SK-N-SH (cell line): ENCODE measurements around the gene ANKS1B. TPM values are rescaled to one million over a fixed set of nuclear protein-coding genes. Genes with fewer than 3 reads are reported as not detected.

Source experiments
- CTCF ChIA-PET: fragments of 300-600, 350-600 bp; formaldehyde crosslinking; extraction: SDS; loops from one replicate; lab custom pipeline; 2021; lab: Yijun Ruan, JAX
- POLR2A ChIA-PET: fragments of 350-600 bp; sonication (Branson Sonifier 250); formaldehyde crosslinking; extraction: SDS; loops from one replicate; lab custom pipeline; 2020; ENCODE audit warnings: antibody characterized with exemption, inconsistent platforms; lab: Yijun Ruan, JAX
- DNase-seq: peaks from one replicate; pipeline ENCODE4 v3.0.0; 2012
- H2AFZ ChIP-seq: fragments of 200-600 bp; sonication (generic); 2 replicates; pipeline ENCODE4 v1.8.1; 2016; ENCODE audit warnings: antibody characterized with exemption, mild to moderate bottlenecking, low read depth
- H3F3A ChIP-seq: fragments of 200-600 bp; sonication (generic); replicated peaks from 2 replicates; pipeline ENCODE3; 2016; ENCODE audit warnings: antibody characterized with exemption, mild to moderate bottlenecking; ENCODE audit not compliant: insufficient read depth
- H3K27ac ChIP-seq, 2 experiments: fragments of 200-500 bp in 1 of 2; fragments of 200-600 bp in 1 of 2; sonication (Bioruptor generic) in 1 of 2; sonication (generic), shearing (Covaris generic) in 1 of 2; 2 replicates each; pipeline versions ENCODE4 v1.5.1 to v1.6.1; 2014 to 2016; ENCODE audit warnings: low read depth in 2 of 2, inconsistent platforms in 1 of 2, low read length in 1 of 2, mild to moderate bottlenecking in 1 of 2, mixed read lengths in 1 of 2
- H3K27me3 ChIP-seq: fragments of 200-600 bp; sonication (generic), shearing (Covaris generic); 2 replicates; pipeline ENCODE4 v1.6.1; 2016; ENCODE audit warnings: mixed run types; ENCODE audit not compliant: insufficient read depth
- H3K36me3 ChIP-seq, 2 experiments: fragments of 200-500 bp in 1 of 2; fragments of 200-600 bp in 1 of 2; sonication (Bioruptor generic) in 1 of 2; sonication (generic) in 1 of 2; replicated peaks in 1 of 2; 2 replicates each; pipeline versions ENCODE3 to v1.5.1; 2014 to 2016; ENCODE audit warnings: low read length in 1 of 2, mild to moderate bottlenecking in 1 of 2; ENCODE audit not compliant: insufficient read depth in 2 of 2, control insufficient read depth in 1 of 2
- H3K4me1 ChIP-seq, 2 experiments: fragments of 200-500 bp in 1 of 2; fragments of 200-600 bp in 1 of 2; sonication (Bioruptor generic) in 1 of 2; sonication (generic), shearing (Covaris generic) in 1 of 2; 2 replicates each; pipeline versions ENCODE4 v1.5.1 to v1.6.1; 2014 to 2016; ENCODE audit warnings: low read depth in 1 of 2, low read length in 1 of 2, mixed run types in 1 of 2; ENCODE audit not compliant: insufficient read depth in 2 of 2, control insufficient read depth in 1 of 2
- H3K4me2 ChIP-seq: fragments of 200-600 bp; sonication (generic), shearing (Covaris generic); 2 replicates; pipeline ENCODE4 v1.6.1; 2017; ENCODE audit warnings: mixed run types
- H3K4me3 ChIP-seq, 2 experiments: fragments of 200-500 bp in 1 of 2; fragments of 200-600 bp in 1 of 2; sonication (Bioruptor generic) in 1 of 2; sonication (generic), shearing (Covaris generic) in 1 of 2; 2 replicates each; pipeline versions ENCODE4 v1.5.1 to v1.8.1; 2014 to 2016; ENCODE audit warnings: low read depth in 2 of 2, inconsistent platforms in 1 of 2, low read length in 1 of 2, mild to moderate bottlenecking in 1 of 2, mixed read lengths in 1 of 2, moderate library complexity in 1 of 2
- H3K79me2 ChIP-seq: fragments of 200-600 bp; sonication (generic); 2 replicates; pipeline ENCODE4 v1.8.1; 2017; ENCODE audit warnings: mild to moderate bottlenecking; ENCODE audit not compliant: insufficient read depth
- H3K9ac ChIP-seq: fragments of 200-600 bp; sonication (generic); 2 replicates; pipeline ENCODE4 v1.6.1; 2017; ENCODE audit warnings: mixed run types
- H3K9me2 ChIP-seq: fragments of 200-600 bp; sonication (generic); 2 replicates; pipeline ENCODE4 v1.6.1; 2017; ENCODE audit warnings: mixed run types
- H3K9me3 ChIP-seq: fragments of 200-600 bp; sonication (generic); 2 replicates; pipeline ENCODE4 v1.6.1; 2017; ENCODE audit warnings: mixed run types, mild to moderate bottlenecking, moderate library complexity
- H4K20me1 ChIP-seq: fragments of 200-600 bp; sonication (generic); 2 replicates; pipeline ENCODE4 v1.6.1; 2017; ENCODE audit warnings: mild to moderate bottlenecking, mixed run types; ENCODE audit not compliant: insufficient read depth
- CHD2 ChIP-seq: fragments of 150-350 bp; IDR thresholded peaks from 2 replicates; pipeline ENCODE4 v1.6.1; 2018; ENCODE audit warnings: low read length; ENCODE audit not compliant: partially characterized antibody
- FOSL2 ChIP-seq: IDR thresholded peaks from 2 replicates; pipeline ENCODE4 v1.4.0; 2012; ENCODE audit warnings: low read depth, mild to moderate bottlenecking, moderate library complexity, borderline replicate concordance
- FOXJ3 ChIP-seq: sonication (generic); formaldehyde crosslinking; IDR thresholded peaks from 2 replicates; pipeline ENCODE4 v1.5.1; 2020; ENCODE audit warnings: mild to moderate bottlenecking, missing genetic modification reagents
- FOXM1 ChIP-seq: IDR thresholded peaks from 2 replicates; pipeline ENCODE4 v1.4.0; 2012; ENCODE audit warnings: low read depth, mild to moderate bottlenecking
- GABPA ChIP-seq: IDR thresholded peaks from 2 replicates; pipeline ENCODE4 v1.4.0; 2012; ENCODE audit warnings: low read depth, mild to moderate bottlenecking
- MEF2A ChIP-seq: IDR thresholded peaks from 2 replicates; pipeline ENCODE4 v1.4.0; 2012; ENCODE audit warnings: low read depth, borderline replicate concordance
- NFIC ChIP-seq: IDR thresholded peaks from 2 replicates; pipeline ENCODE4 v1.4.0; 2012; ENCODE audit warnings: borderline replicate concordance
- NRF1 ChIP-seq: IDR thresholded peaks from 2 replicates; pipeline ENCODE4 v1.6.1; 2012; ENCODE audit warnings: low read depth, mild to moderate bottlenecking, low read length
- POLR2AphosphoS5 ChIP-seq: IDR thresholded peaks from 2 replicates; pipeline ENCODE4 v1.6.1; 2012; ENCODE audit warnings: low read depth, low read length
- RXRA ChIP-seq: IDR thresholded peaks from 2 replicates; pipeline ENCODE4 v1.4.0; 2012; ENCODE audit warnings: low read depth, mild to moderate bottlenecking, borderline replicate concordance
- SIN3A ChIP-seq: IDR thresholded peaks from 2 replicates; pipeline ENCODE4 v1.6.1; 2012; ENCODE audit warnings: low read depth, mild to moderate bottlenecking, low read length, moderate library complexity, borderline replicate concordance
- TCF12 ChIP-seq: IDR thresholded peaks from 2 replicates; pipeline ENCODE4 v1.4.0; 2012
- WGBS: methylation state at CpG from one replicate; pipeline ENCODE4 v1.1.6; 2017; ENCODE audit warnings: low lambda C conversion rate; 5-methylcytosine and 5-hydroxymethylcytosine counted together
- polyA plus RNA-seq, 3 experiments: library from polyadenylated mRNA; depleted of rRNA; stranded (reverse); fragments of >200 nt; gene quantifications; 2 replicates each; pipeline ENCODE4 v1.2.3, GENCODE V29; 2012
- TF ChIP-seq, protein P1 (sequence below): IDR thresholded peaks from 2 replicates; pipeline ENCODE4 v1.4.0; 2012; ENCODE audit warnings: low read depth, borderline replicate concordance
- TF ChIP-seq, protein P2 (sequence below): IDR thresholded peaks from 2 replicates; pipeline ENCODE4; 2012
- TF ChIP-seq, protein P3 (sequence below): fragments of 150-350 bp; IDR thresholded peaks from 2 replicates; pipeline ENCODE4 v1.6.1; 2017; ENCODE audit warnings: antibody characterized with exemption, low read length, low read depth, borderline replicate concordance
- TF ChIP-seq, protein P4 (sequence below): fragments of 200-600 bp; sonication (generic); IDR thresholded peaks from 2 replicates; pipeline ENCODE4 v1.6.1; 2017; ENCODE audit warnings: antibody characterized with exemption, mild to moderate bottlenecking, moderate library complexity
- TF ChIP-seq, protein P5 (sequence below): IDR thresholded peaks from 2 replicates; pipeline ENCODE4 v1.4.0; 2012; ENCODE audit warnings: low read depth
- TF ChIP-seq, protein P6 (sequence below): fragments of 150-350 bp; IDR thresholded peaks from 2 replicates; pipeline ENCODE4 v1.6.1; 2016; ENCODE audit warnings: mild to moderate bottlenecking, low read depth, low read length

The ANKS1B gene
- polyA plus RNA-seq, 1 of the 3 experiments (the other 2 are of a cell fraction): 1.8 TPM

DNA sequence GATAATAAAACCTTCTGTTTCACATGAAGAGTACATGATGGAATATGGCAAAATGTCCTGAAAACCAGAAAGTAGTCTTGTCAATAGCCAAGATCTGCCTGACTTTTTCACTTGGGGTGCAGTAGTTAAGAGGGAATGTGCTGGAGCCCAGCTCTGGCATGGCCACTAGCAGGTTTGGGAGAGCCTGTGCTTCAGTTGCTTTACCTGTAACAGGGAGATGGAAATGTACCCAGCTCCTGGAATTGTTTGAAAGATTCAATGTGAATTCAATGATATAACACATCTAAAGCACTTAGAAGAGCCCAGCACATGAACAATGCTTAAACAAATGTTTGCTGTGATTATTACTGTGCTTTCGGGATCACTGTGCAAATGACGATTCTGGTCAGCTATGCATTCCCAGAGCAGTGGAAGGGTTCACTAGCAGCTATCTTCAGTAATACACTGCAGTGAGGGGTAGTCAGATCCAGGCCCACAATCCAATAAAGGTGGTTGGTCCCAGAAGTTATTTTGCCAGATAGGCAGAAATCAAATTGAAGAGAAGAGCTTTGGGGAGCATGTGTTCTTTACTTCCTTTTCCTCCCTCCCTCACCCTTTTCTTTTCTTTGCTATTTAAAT lies 1114.7 kb downstream of the ANKS1B start (continued):
- TF ChIP-seq MEF2A: no peak

DNA sequence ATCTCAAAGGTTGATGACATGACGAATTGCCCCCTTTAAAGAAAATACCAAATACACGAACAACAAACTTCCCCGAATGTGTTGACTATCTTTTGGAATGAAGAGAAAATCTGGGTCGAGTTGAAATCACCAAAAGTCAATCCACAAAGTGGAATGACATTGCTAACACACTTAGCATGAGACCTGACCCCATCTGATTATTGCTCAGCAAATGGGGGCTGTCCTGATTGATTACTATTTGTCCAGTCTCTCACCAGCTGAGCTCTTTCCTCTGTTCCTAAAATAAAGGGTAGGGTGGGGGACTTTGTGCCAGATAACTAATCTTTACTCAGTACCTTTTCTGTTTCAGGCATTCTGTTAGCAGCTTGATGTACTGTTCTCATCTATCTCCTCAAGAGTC lies 1116.2 kb downstream of the ANKS1B start:
- Histone ChIP-seq H3K9ac (no peak overlapping the region), H3F3A (no peaks in the 10 kb centered on the region), H3K36me3 (no peaks in the 10 kb centered on the region), H3K4me3 (no peak overlapping the region), H3K27ac (no peak overlapping the region), H3K4me2 (no peak overlapping the region), H3K4me1 (no peaks in the 10 kb centered on the region), H2AFZ (no peak overlapping the region), H3K79me2 (no peaks in the 10 kb centered on the region), H3K9me2 (no peaks in the 10 kb centered on the region), H4K20me1 (no peaks in the 10 kb centered on the region), H3K9me3 (no peaks in the 10 kb centered on the region), H3K27me3 (no peaks in the 10 kb centered on the region)
- DNase-seq: no peak
- WGBS: 44% methylated on average over 4 of the region's 4 CpGs
- TF ChIP-seq GABPA (no peak), CHD2 (no peak), NFIC (no peak), SIN3A (no peak), POLR2AphosphoS5 (no peak), NRF1 (no peak)
- TF ChIP-seq, protein P1, sequence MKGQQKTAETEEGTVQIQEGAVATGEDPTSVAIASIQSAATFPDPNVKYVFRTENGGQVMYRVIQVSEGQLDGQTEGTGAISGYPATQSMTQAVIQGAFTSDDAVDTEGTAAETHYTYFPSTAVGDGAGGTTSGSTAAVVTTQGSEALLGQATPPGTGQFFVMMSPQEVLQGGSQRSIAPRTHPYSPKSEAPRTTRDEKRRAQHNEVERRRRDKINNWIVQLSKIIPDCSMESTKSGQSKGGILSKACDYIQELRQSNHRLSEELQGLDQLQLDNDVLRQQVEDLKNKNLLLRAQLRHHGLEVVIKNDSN: no peak
- TF ChIP-seq, protein P2, sequence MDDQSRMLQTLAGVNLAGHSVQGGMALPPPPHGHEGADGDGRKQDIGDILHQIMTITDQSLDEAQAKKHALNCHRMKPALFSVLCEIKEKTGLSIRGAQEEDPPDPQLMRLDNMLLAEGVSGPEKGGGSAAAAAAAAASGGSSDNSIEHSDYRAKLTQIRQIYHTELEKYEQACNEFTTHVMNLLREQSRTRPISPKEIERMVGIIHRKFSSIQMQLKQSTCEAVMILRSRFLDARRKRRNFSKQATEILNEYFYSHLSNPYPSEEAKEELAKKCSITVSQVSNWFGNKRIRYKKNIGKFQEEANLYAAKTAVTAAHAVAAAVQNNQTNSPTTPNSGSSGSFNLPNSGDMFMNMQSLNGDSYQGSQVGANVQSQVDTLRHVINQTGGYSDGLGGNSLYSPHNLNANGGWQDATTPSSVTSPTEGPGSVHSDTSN: no peak
- CTCF ChIA-PET: no interaction called here
- POLR2A ChIA-PET: no interaction called here

DNA sequence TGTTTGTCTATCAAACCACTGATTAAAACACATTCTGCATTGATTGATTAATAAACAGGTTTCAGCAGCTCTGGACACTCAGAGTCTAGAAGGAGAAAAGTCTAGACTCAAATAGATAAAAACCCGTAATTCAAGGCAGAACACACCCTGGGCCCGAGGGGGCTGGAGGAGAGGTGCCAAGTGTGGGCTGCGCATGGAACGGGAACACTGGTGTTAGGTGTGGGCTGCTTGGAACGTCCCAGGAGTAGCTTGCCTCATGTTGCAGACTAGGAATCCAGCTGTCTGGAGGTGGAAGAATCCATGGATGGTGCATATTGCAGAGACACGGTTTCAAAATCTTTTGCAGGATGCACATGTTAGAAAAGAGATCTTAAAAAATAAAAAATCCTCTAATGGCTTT lies 1116.7 kb downstream of the ANKS1B start:
- POLR2A ChIA-PET: no interaction called here
- no peak for TF ChIP-seq RXRA
- TF ChIP-seq, protein P1: no peak
- TF ChIP-seq TCF12: no peak
- TF ChIP-seq, protein P3, sequence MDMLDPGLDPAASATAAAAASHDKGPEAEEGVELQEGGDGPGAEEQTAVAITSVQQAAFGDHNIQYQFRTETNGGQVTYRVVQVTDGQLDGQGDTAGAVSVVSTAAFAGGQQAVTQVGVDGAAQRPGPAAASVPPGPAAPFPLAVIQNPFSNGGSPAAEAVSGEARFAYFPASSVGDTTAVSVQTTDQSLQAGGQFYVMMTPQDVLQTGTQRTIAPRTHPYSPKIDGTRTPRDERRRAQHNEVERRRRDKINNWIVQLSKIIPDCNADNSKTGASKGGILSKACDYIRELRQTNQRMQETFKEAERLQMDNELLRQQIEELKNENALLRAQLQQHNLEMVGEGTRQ: no peak
- TF ChIP-seq, protein P4, sequence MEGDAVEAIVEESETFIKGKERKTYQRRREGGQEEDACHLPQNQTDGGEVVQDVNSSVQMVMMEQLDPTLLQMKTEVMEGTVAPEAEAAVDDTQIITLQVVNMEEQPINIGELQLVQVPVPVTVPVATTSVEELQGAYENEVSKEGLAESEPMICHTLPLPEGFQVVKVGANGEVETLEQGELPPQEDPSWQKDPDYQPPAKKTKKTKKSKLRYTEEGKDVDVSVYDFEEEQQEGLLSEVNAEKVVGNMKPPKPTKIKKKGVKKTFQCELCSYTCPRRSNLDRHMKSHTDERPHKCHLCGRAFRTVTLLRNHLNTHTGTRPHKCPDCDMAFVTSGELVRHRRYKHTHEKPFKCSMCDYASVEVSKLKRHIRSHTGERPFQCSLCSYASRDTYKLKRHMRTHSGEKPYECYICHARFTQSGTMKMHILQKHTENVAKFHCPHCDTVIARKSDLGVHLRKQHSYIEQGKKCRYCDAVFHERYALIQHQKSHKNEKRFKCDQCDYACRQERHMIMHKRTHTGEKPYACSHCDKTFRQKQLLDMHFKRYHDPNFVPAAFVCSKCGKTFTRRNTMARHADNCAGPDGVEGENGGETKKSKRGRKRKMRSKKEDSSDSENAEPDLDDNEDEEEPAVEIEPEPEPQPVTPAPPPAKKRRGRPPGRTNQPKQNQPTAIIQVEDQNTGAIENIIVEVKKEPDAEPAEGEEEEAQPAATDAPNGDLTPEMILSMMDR: no peak
- no peak for TF ChIP-seq POLR2AphosphoS5
- no peak for TF ChIP-seq FOSL2
- TF ChIP-seq CHD2: no peak
- no peak for TF ChIP-seq FOXM1
- TF ChIP-seq, protein P5, sequence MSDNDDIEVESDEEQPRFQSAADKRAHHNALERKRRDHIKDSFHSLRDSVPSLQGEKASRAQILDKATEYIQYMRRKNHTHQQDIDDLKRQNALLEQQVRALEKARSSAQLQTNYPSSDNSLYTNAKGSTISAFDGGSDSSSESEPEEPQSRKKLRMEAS: no peak
- no peak for TF ChIP-seq SIN3A
- TF ChIP-seq, protein P6, sequence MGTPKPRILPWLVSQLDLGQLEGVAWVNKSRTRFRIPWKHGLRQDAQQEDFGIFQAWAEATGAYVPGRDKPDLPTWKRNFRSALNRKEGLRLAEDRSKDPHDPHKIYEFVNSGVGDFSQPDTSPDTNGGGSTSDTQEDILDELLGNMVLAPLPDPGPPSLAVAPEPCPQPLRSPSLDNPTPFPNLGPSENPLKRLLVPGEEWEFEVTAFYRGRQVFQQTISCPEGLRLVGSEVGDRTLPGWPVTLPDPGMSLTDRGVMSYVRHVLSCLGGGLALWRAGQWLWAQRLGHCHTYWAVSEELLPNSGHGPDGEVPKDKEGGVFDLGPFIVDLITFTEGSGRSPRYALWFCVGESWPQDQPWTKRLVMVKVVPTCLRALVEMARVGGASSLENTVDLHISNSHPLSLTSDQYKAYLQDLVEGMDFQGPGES: no peak
- TF ChIP-seq FOXJ3 (CRISPR knock-in tag): no peak

More for the DNA sequence above, 1116.7 kb downstream of the ANKS1B start:
- no peak overlapping the region for H3K9ac ChIP-seq
- no peaks in the 10 kb centered on the region for H4K20me1 ChIP-seq
- H3K79me2 ChIP-seq: no peaks in the 10 kb centered on the region
- H3K27ac ChIP-seq: no peak overlapping the region
- no peaks in the 10 kb centered on the region for H3K9me3 ChIP-seq
- no peak overlapping the region for H3K4me2 ChIP-seq
- H3K36me3 ChIP-seq: no peaks in the 10 kb centered on the region
- WGBS: 49% methylated on average over 6 of the region's 6 CpGs
- no peak for DNase-seq
- no peaks in the 10 kb centered on the region for H3K27me3 ChIP-seq
- H3K4me3 ChIP-seq: no peak overlapping the region
- no peaks in the 10 kb centered on the region for H3K9me2 ChIP-seq
- H2AFZ ChIP-seq: no peak overlapping the region
- H3F3A ChIP-seq: no peaks in the 10 kb centered on the region
- H3K4me1 ChIP-seq: no peaks in the 10 kb centered on the region
- CTCF ChIA-PET: no interaction called here
